Adrenal gland (tissue), 12 donors: ENCODE data around the gene KHK. TPM values are rescaled to one million over a fixed set of nuclear protein-coding genes. Genes with fewer than 3 reads are reported as not detected.

ENCODE experiments used
- DNase-seq, 7 donors: peaks; one replicate each; pipeline ENCODE4 v3.0.0-alpha.2; 2019 to 2020
- H3K27ac ChIP-seq, 5 donors: fragments of 200-600 bp; sonication (generic) in 4 of 5; 1 replicate in 3 of 5; 2 replicates in 2 of 5; pipeline versions ENCODE4 v1.5.1 to v1.8.0; 2016 to 2020; ENCODE audit warnings: mild to moderate bottlenecking in 1 of 5
- H3K27me3 ChIP-seq: fragments of 200-600 bp; 2 replicates; pipeline ENCODE4 v1.8.0; 2021
- H3K36me3 ChIP-seq, 2 donors: fragments of 200-600 bp; replicated peaks in 1 of 2; 1 replicate in 1 of 2; 2 replicates in 1 of 2; pipeline versions ENCODE4 v1.5.1 to v1.8.0; 2018 to 2022
- H3K4me1 ChIP-seq, 2 donors: fragments of 200-600 bp; replicated peaks in 1 of 2; 1 replicate in 1 of 2; 2 replicates in 1 of 2; pipeline versions ENCODE4 v1.5.1 to v1.8.0; 2018 to 2021
- H3K4me3 ChIP-seq, 4 donors: fragments of 200-600 bp; sonication (generic) in 3 of 4; one replicate each; pipeline ENCODE4 v1.5.1; 2016 to 2018
- H3K9me3 ChIP-seq, 3 donors: fragments of 200-600 bp; sonication (generic) in 1 of 3; replicated peaks in 1 of 3; 1 replicate in 2 of 3; 2 replicates in 1 of 3; pipeline versions ENCODE4 v1.5.1 to v1.8.0; 2016 to 2021
- POLR2A ChIP-seq, 2 donors: fragments of 450-650 bp; IDR thresholded peaks; one replicate each; pipeline ENCODE4 v1.6.1; 2017; ENCODE audit warnings: antibody characterized with exemption in 2 of 2, mild to moderate bottlenecking in 2 of 2, moderate library complexity in 1 of 2
- WGBS, 4 donors: extraction: QIAGEN DNeasy Blood & Tissue Kit in 2 of 4; methylation state at CpG; one replicate each; pipeline versions ENCODE4 v1.1.5 to v1.1.7; 2013 to 2017; 5-methylcytosine and 5-hydroxymethylcytosine counted together
- intact Hi-C, 2 donors: fragments of 100-400 bp; cut with DNase I; formaldehyde crosslinking; loops; one replicate each; pipeline versions ENCODE4 v1.14.1 to v1.15.0; 2022 to 2023
- polyA plus RNA-seq, 3 donors: library from polyadenylated mRNA; stranded (reverse); fragments of 200-250 nt in 2 of 3; fragments of 350-450 nt in 1 of 3; fragmentation: Illumina TruSeq in 1 of 3; extraction: RNeasy Lipid Tissue Mini Kit (QIAGEN cat#74804) in 1 of 3; gene quantifications; one replicate each; pipeline ENCODE4 v1.2.3, GENCODE V29; 2013 to 2014
- total RNA-seq, 9 donors: library from RNA; depleted of rRNA in 4 of 9; stranded (reverse); fragments of >200 nt in 4 of 9; fragments of 120-200 nt in 1 of 9; fragmentation: NEBNext Ultra II Directional in 1 of 9; extraction: Animal tissue kit (Norgen Biotek cat#: 25700) in 1 of 9; gene quantifications; one replicate each; pipeline versions ENCODE4 v1.1.0 to v1.2.4, GENCODE V29; 2013 to 2023
- TF ChIP-seq, protein P1 (sequence below), 6 experiments: fragments of 450-650 bp in 4 of 6; fragments of 200-600 bp in 2 of 6; sonication (generic) in 1 of 6; IDR thresholded peaks; 1 replicate in 5 of 6; 2 replicates in 1 of 6; pipeline versions ENCODE4 v1.5.1 to v1.8.0; 2016 to 2021; ENCODE audit warnings: antibody characterized with exemption in 6 of 6, mild to moderate bottlenecking in 2 of 6, moderate library complexity in 1 of 6
- donor health status: healthy with polysubstance abuse.
- donor health status: Bipolar disorder and iron deficiency.
- donor health status: DM: yes; HTN: yes; CAD: no.
- donor health status: DM: no; HTN: no; CAD: no.
- donor health status: DM: no; HTN: no; CAD: no.
- donor health status: DM: yes; HTN: yes; CAD: no.

Gene KHK
- total and polyA plus RNA-seq, 12 donors, result 3.3 to 14.4 (median 6.9) TPM

DNA sequence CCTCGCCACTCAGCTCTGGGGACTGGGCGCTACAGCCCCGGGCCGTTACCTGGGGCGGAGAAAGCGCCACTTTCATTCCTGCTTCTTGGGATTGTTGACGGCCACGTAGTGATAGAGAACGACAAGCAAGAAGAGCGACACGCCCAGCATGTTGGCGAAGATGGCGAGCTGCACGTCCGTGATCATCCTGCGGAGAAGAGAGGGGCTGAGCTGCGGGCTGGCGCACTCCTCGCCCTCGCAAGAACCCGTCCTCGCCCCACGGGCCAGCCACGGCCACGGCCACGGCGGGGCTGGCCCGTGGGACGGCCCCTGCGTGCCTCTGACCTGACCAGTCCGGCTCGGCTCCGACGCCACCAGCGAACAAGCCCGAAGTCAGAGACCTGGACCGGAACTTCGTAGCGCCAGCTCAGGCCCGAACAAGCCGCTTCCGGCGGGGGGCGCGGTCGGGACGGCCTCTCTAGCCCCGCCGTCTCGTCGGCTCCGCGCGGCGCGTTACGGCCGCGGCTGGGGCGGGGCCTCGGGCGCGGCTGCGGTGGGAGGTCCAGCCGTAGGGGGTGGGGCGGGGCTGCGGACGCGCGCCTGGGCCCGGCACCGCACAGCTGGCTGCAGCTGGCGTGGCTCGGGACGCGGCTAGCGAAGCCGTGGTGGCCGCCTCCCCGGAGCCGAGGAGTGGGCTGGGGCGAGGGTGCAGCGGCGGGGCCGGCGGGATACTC is 15.1 kb upstream of the KHK start, which contains the start of gene OST4:
Gene OST4 (minus strand): TSS at position 378 of the 713 bp plus-strand sequence.
- DNase-seq, result peak; percentile 93 to 97 (median 94)
- peak; percentile 63 to 90 for TF ChIP-seq POLR2A (IDR thresholded peaks at IDR 0.05)
- TF ChIP-seq, protein P1, sequence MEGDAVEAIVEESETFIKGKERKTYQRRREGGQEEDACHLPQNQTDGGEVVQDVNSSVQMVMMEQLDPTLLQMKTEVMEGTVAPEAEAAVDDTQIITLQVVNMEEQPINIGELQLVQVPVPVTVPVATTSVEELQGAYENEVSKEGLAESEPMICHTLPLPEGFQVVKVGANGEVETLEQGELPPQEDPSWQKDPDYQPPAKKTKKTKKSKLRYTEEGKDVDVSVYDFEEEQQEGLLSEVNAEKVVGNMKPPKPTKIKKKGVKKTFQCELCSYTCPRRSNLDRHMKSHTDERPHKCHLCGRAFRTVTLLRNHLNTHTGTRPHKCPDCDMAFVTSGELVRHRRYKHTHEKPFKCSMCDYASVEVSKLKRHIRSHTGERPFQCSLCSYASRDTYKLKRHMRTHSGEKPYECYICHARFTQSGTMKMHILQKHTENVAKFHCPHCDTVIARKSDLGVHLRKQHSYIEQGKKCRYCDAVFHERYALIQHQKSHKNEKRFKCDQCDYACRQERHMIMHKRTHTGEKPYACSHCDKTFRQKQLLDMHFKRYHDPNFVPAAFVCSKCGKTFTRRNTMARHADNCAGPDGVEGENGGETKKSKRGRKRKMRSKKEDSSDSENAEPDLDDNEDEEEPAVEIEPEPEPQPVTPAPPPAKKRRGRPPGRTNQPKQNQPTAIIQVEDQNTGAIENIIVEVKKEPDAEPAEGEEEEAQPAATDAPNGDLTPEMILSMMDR (IDR thresholded peaks at IDR 0.05), result peak in 1 of 6 experiments; percentile 3
- peaks cover 0 to 32% of the 10 kb centered on the region in 2 donors for H3K36me3 ChIP-seq
- peaks cover 16 to 46% of the 10 kb centered on the region in 2 donors for H3K4me1 ChIP-seq
- H3K9me3 ChIP-seq, result no peaks in the 10 kb centered on the region
- H3K27ac ChIP-seq, result peak within 1 kb of the TSS; percentile 53 to 95 (median 86)
- 0 to 1% (median 0%) methylated on average over 3 to 86 of the region's 86 CpGs for WGBS, 4 donors
- no peaks in the 10 kb centered on the region for H3K27me3 ChIP-seq
- intact Hi-C loops, result no loop called here
- peak within 1 kb of the TSS; percentile 79 to 98 (median 88) for H3K4me3 ChIP-seq

DNA sequence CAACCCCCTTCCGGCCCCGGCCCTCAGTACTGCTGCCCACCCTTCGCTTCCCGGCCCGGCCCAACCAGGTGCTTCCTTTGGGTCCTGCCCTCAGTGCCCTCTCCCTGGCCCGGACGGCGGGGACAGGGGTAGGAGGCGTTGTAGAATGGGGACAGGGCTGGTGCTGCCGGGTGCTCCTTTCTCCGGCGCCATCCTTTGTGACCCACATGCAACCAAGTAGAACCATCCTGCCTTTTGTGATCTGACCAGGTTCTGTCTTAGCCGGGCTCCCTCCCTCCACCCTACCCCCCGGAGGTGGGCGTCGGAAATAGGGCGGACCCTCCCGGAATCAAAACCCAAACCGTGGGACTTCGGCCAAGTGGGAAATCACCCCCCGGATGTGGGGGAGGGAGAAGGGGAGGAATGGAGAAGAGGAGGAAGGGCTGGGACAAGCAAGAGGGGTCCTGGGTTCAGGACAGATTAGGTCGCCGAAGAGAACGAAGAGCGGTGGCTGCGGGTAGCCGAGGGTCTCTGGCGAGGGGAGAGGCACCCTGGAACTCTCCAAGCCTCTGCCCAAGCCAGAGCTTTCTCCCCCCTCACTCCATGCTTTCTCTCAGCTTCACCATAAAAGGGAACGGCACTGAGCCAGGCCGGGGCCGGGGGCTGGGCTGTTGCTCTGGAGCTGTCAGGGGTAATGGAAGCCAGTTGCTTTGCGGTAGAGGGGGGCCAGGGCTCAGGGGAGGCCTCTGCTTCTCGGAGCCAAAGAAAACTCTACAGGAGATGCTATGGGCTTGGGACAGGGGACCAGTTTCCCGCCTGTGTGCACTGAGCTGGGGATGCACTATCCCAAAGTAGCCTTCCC is 14.4 kb upstream of the KHK start:
- TF ChIP-seq, protein P1 (IDR thresholded peaks at IDR 0.05), result no peak
- no peak for TF ChIP-seq POLR2A (IDR thresholded peaks at IDR 0.05)
- intact Hi-C loops, result no loop called here
- no peaks in the 10 kb centered on the region for H3K27me3 ChIP-seq
- peak overlapping the region in 4 of 5 donors; percentile 38 to 95 (median 84) for H3K27ac ChIP-seq
- peaks cover 0 to 32% of the 10 kb centered on the region in 2 donors for H3K36me3 ChIP-seq
- peaks cover 16 to 46% of the 10 kb centered on the region in 2 donors for H3K4me1 ChIP-seq
- peak overlapping the region in 3 of 4 donors; percentile 79 to 98 (median 82) for H3K4me3 ChIP-seq
- H3K9me3 ChIP-seq, result no peaks in the 10 kb centered on the region
- peak in 4 of 7 donors; percentile 54 to 76 (median 58) for DNase-seq
- whole genome bisulfite sequencing, 4 donors, result 5 to 10% (median 8%) methylated on average over 26 to 34 of the region's 34 CpGs

- Histone ChIP-seq H3K4me3 (no peak overlapping the region), H3K9me3 (no peaks in the 10 kb centered on the region), H3K27me3 (no peaks in the 10 kb centered on the region), H3K27ac (peak overlapping the region in 3 of 5 donors; percentile 38 to 95 (median 83)), H3K36me3 (peaks cover 0 to 24% of the 10 kb centered on the region in 2 donors), H3K4me1 (peaks cover 16 to 52% of the 10 kb centered on the region in 2 donors)
- intact Hi-C loops, result no loop called here
- DNase-seq, result no peak
- TF ChIP-seq, protein P1 (IDR thresholded peaks at IDR 0.05), result no peak
- no peak for TF ChIP-seq POLR2A (IDR thresholded peaks at IDR 0.05)
- WGBS, 4 donors, result 74 to 100% (median 82%) methylated on average over 4 to 5 of the region's 5 CpGs
Measured at GRCh38 chr2:27072920-27073319, 13.7 kb upstream of the KHK start.

DNA sequence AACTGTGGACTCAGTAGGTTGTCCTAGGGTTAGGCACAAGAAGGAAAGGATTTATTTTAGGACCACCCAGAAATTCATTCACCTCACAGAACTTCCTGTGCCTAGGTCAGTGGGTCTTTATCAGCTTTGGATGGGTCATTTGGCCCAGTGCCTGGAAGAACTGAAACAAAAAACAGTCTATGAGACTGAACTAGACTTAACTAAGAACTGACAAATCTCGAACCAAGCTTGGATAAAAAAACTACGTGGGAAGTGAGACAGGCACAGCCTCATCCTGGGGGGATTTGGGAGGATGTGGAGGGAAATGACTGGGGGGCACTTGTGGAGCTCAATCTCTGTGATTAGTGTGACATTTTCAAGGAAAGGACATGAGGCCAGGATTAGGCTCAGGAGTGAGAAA is 12.8 kb upstream of the KHK start:
- TF ChIP-seq, protein P1 (IDR thresholded peaks at IDR 0.05), result no peak
- TF ChIP-seq POLR2A (IDR thresholded peaks at IDR 0.05), result no peak
- intact Hi-C loops, result no loop called here
- Histone ChIP-seq H3K27ac (peak overlapping the region in 2 of 5 donors; percentile 29 to 71), H3K4me1 (peaks cover 16 to 50% of the 10 kb centered on the region in 2 donors), H3K36me3 (peaks cover 0 to 16% of the 10 kb centered on the region in 2 donors), H3K4me3 (no peak overlapping the region), H3K9me3 (no peaks in the 10 kb centered on the region), H3K27me3 (no peaks in the 10 kb centered on the region)
- DNase-seq, result no peak
- 35 to 46% (median 40%) methylated on average over 2 of the region's 2 CpGs for WGBS, 4 donors
